Activated T-helper 2 cell treated with anti-CD3 and anti-CD28 coated beads, Interferon-gamma antibody, Interleukin-2, Interleukin-4, amounts not matched to agents 10 μg/mL and 5 μg/mL and 100 μg/mL, durations not matched to agents 14 hours and 24 hours and 36 hours (primary cell): Measurements from ENCODE around the gene PRR5L. TPM values are rescaled to one million over a fixed set of nuclear protein-coding genes. Genes with fewer than 3 reads are reported as not detected.
A peak's percentile ranks its signal among the peaks of the same experiment; 100 is the strongest.

ENCODE experiments used
- DNase-seq: peaks from one replicate; pipeline ENCODE4 v3.0.0; 2021; ENCODE audit warnings: low spot score
- H3K27ac Mint-ChIP-seq: one replicate; pipeline ENCODE4 v1.8.0; 2021; ENCODE audit warnings: mixed read lengths
- H3K27me3 Mint-ChIP-seq: one replicate; pipeline ENCODE4 v1.8.0; 2021; ENCODE audit warnings: low read depth, mixed read lengths
- H3K36me3 Mint-ChIP-seq: one replicate; pipeline ENCODE4 v1.8.0; 2021; ENCODE audit warnings: low read depth, mixed read lengths
- H3K4me1 Mint-ChIP-seq: one replicate; pipeline ENCODE4 v1.8.0; 2021; ENCODE audit warnings: low read depth, mixed read lengths
- H3K4me3 Mint-ChIP-seq: one replicate; pipeline ENCODE4 v1.8.0; 2021; ENCODE audit warnings: low read depth, mild to moderate bottlenecking, moderate library complexity, mixed read lengths
- H3K9me3 Mint-ChIP-seq: one replicate; pipeline ENCODE4 v1.8.0; 2021; ENCODE audit warnings: mixed read lengths
- intact Hi-C: fragments of 100-400 bp; cut with micrococcal nuclease; formaldehyde crosslinking; loops from one replicate; pipeline ENCODE4 v1.15.1; 2023
- total RNA-seq: library from RNA; stranded (reverse); gene quantifications from 2 replicates; pipeline ENCODE4 v1.2.3, GENCODE V29; 2022

PRR5L gene
- total RNA-seq, 1 donor from 2014 or later, result 23.4 TPM

DNA sequence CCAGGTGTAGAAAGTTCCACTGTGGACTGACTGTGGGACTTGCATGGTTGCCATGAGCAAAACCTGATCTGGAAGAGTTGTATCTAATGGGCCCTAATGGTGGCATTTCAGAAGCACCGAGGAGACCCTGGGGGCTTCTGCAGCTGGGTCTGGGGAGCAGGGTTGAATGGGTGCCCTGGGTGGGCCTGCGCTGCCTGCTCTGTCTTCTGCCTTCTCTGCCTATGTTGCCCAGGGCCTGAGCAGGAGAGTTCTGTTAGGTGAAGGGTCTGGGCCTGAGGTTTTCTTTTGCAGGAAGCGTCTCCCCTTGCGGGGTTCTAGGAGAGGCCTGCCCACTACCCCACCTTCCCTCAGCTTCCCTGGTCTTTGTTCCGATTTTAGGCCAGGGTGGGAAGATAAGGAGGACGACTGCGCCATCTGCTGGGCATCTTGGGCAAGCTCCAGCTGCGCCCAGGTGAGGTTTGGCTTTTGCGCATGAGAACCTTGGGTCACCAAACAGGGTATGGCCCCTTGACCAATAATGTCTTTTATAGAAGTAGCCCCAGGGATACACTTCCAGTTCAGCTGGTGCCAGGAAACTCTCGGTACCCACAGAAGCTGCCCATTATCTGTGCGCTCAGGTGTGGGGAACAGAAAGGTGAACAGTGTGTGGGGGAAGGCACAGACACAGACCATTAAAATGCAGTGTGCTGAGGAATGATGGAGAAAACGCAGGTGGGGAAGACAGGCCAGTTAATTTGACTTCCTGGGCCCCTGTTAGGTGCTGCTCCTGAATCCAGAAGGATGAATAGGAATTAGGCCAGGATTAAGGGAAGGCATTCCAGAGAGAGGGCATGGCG lies 30.1 kb upstream of the PRR5L start:
- Mint-ChIP-seq H3K4me1 (no peaks in the 10 kb centered on the region), H3K4me3 (no peak overlapping the region), H3K36me3 (no peaks in the 10 kb centered on the region)

DNA sequence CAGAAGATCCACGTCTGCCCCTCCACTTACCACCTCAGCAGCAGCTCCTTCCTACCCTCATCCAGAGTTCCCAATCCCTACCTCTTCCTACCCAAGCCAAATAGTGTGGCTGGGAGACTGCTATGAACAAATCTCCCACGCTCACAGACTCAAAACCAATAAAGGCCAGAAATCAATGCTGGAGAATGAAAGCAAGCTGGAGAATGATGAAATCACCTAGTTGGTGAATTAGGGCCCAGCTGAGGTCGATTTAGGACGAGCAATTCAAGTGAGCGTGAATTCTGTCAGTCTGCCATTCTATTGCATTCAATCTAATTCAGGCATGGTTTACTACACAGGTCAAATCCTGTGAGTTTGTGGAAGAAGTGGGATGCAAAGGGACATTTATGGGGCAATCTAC lies 29.3 kb upstream of the PRR5L start:
- Mint-ChIP-seq H3K4me3 (no peak overlapping the region), H3K27ac (no peak overlapping the region), H3K9me3 (no peaks in the 10 kb centered on the region), H3K4me1 (peaks cover 2% of the 10 kb centered on the region), H3K36me3 (no peaks in the 10 kb centered on the region), H3K27me3 (no peaks in the 10 kb centered on the region)
- DNase-seq, result no peak
- intact Hi-C loops, result loop anchor here (1.0 to 5.0 kb wide), 3 partner anchors 224 to 650 kb away; no protein-coding TSS in a partner anchor

More for the DNA sequence above, 30.1 kb upstream of the PRR5L start:
- Mint-ChIP-seq H3K27me3 (no peaks in the 10 kb centered on the region), H3K27ac (no peak overlapping the region), H3K9me3 (no peaks in the 10 kb centered on the region)
- intact Hi-C loops, result loop anchor here (1.0 to 5.0 kb wide), 3 partner anchors 224 to 650 kb away; no protein-coding TSS in a partner anchor
- peak; percentile 29 for DNase-seq

DNA sequence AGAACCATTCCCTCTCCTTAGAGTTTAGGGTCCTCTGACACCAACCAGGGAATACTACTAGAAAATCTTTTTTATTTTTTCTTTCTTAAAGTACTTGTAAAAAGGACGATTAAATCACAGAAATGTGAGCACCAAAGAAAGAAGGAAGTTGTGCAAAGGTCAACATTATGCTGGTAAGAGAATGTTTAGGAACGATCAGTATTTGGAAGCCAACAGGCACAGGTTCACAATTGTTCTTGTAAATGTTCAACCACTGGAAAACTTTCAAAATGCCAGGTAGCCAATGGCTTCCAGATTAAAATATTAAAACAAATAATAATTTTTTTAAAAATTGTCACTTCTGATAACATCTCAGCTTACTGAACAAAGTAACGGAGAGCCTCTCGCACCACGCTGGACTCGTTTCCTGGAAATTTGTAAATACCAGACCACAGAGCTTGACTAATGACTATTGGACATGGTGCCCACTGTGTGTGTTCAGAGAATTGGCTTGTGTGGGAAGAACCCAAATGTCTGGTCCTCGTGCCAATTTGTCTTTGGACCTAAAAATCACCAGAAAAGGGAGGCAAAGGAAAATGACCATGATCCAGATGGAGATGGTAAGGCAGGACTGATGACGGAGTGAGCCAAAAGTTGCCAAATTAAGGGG lies 27.6 kb upstream of the PRR5L start:
- no peak overlapping the region for H3K27ac Mint-ChIP-seq
- peaks cover 5% of the 10 kb centered on the region for H3K4me1 Mint-ChIP-seq
- peaks cover 6% of the 10 kb centered on the region for H3K36me3 Mint-ChIP-seq
- no peak for DNase-seq
- no peak overlapping the region for H3K4me3 Mint-ChIP-seq
- H3K27me3 Mint-ChIP-seq, result no peaks in the 10 kb centered on the region
- H3K9me3 Mint-ChIP-seq, result no peaks in the 10 kb centered on the region
- intact Hi-C loops, result loop anchor here (5.0 kb wide), 2 partner anchors 226 to 446 kb away; no protein-coding TSS in a partner anchor

DNA sequence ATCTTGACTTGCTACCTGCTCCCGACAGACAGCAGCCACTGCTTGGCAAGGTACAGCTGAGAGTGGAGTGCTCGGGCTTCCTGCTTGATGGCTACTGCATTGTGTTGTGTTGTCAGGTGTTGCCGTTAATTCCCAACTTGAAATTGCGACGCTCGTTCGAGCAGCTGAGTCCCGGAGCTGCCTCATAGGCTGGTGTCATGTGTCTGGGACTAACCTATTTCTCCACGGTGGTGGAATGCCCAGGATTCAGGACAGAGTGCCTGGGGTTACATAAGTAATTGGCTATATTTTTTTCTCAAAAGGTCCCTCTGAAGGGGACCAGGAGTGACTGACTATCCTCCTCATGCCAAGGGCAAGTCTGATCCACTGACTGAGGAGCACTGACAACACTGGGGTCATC lies 25.4 kb upstream of the PRR5L start:
- Mint-ChIP-seq H3K4me1 (peaks cover 5% of the 10 kb centered on the region), H3K4me3 (no peak overlapping the region), H3K36me3 (peaks cover 9% of the 10 kb centered on the region), H3K9me3 (no peaks in the 10 kb centered on the region), H3K27me3 (no peaks in the 10 kb centered on the region), H3K27ac (no peak overlapping the region)
- no peak for DNase-seq
- intact Hi-C loops, result no loop called here

DNA sequence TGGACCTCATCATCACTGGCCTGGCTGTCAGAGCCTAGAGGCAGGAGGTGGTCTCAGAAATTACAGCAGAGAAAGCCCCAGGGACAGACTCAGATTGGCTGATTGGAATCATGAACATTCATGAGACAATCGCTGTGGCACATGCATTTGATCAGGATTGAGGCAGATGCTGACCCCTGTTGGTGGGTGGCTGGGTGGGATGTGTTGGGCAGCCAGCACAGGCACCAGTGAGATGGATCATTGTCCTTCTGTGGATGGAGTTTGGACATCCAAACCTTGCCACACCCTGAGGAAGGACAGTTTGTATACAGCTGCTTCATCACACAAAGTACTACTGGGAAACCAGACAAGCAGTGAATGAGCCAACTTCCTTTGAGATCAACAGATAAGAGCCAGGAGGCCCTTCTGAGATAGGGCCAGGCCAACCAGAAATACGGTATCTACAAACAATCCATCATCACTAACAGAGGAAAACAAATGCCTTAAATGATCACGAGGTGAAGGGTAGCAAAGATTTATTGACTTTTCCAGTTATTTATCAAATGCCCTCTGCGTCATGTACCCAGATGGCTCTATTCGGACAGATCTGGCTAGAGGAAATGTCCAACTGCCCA lies 24.2 kb upstream of the PRR5L start:
- intact Hi-C loops, result no loop called here
- Mint-ChIP-seq H3K9me3 (no peaks in the 10 kb centered on the region), H3K36me3 (peaks cover 9% of the 10 kb centered on the region), H3K4me1 (peaks cover 5% of the 10 kb centered on the region), H3K27me3 (no peaks in the 10 kb centered on the region), H3K27ac (no peak overlapping the region), H3K4me3 (no peak overlapping the region)
- no peak for DNase-seq

DNA sequence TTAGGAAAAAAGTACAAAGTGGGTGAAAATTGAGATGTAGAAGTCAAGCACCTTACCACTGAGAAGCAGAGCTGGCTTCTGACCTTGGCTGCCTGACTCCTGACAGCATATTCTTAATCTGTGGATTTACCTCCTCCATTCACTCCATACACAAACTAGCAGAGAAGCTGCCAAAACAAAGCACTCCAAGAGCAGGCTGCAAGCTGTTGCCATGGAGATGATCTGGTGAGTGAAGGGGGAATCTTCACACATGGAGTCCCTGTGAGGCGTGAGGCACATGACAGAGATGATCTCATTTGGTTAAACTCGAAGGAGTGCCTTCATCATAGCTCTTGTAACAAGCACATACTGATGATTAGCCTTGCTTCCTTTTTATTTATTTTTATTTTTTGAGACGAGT lies 23.0 kb upstream of the PRR5L start:
- Mint-ChIP-seq H3K27ac (no peak overlapping the region), H3K4me1 (peaks cover 5% of the 10 kb centered on the region), H3K4me3 (no peak overlapping the region), H3K9me3 (no peaks in the 10 kb centered on the region), H3K27me3 (no peaks in the 10 kb centered on the region), H3K36me3 (peaks cover 9% of the 10 kb centered on the region)
- no peak for DNase-seq
- intact Hi-C loops, result no loop called here

DNA sequence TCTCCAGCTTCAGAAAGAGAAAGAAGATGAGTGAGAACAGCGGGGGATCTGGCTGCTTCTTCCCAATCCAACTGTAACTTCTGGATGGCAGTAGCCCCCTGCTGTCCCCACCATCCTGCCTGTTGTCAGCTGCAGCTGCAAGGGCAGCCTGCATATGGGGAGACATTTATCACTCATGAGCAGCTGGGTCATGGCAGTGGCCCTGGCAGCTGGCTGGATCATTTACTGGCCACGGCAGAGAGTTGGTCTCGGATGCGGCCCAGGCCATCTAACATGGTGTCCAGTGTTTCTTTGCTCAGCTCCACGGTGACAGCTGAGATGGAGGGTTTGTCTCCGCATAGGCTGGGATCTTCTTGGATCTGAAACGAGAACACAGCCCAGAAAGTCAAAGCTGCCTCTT lies 21.7 kb upstream of the PRR5L start:
- Mint-ChIP-seq H3K4me1 (peaks cover 5% of the 10 kb centered on the region), H3K4me3 (no peak overlapping the region), H3K36me3 (peaks cover 9% of the 10 kb centered on the region), H3K27me3 (no peaks in the 10 kb centered on the region), H3K9me3 (no peaks in the 10 kb centered on the region), H3K27ac (no peak overlapping the region)
- no peak for DNase-seq
- intact Hi-C loops, result no loop called here

DNA sequence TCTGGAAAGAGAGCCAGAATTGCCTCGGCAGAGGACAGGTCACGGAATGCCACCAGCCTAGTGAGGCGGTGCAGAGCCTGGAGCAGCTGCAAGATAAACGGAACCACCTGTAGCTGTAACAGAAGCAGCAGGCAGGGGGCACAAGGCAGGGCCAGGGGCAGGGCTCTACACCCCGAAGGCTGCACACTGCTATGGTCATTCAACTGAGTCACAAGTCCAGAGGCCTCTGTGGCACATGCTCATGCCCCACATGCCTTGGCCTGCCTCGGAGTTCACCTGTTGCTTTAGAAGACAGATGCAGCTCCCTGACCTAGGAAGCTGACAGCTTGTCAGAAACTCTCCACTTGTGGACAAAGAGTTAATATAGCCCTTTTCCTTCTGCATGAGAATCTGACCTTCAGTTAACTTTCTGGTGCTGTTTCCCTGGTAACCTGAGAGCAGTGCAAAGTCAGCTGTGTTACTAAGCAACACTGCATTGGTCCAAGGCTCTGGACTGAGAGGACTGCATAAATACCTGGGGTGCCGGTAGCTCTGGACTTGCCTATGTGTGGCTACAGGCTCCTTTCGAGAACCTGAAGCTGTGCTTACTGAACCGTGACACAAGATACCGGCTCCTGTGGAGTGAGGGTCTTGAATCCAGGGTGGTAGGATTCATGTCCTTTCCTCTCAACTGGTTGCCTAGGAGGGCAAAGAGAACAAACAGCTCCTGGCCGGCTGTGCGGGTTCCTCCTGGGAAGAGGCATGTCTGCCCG lies 17.4 kb upstream of the PRR5L start:
- intact Hi-C loops, result no loop called here
- no peak for DNase-seq
- Mint-ChIP-seq H3K27me3 (no peaks in the 10 kb centered on the region), H3K4me1 (no peaks in the 10 kb centered on the region), H3K9me3 (no peaks in the 10 kb centered on the region), H3K36me3 (peaks cover 1% of the 10 kb centered on the region), H3K4me3 (no peak overlapping the region), H3K27ac (no peak overlapping the region)

DNA sequence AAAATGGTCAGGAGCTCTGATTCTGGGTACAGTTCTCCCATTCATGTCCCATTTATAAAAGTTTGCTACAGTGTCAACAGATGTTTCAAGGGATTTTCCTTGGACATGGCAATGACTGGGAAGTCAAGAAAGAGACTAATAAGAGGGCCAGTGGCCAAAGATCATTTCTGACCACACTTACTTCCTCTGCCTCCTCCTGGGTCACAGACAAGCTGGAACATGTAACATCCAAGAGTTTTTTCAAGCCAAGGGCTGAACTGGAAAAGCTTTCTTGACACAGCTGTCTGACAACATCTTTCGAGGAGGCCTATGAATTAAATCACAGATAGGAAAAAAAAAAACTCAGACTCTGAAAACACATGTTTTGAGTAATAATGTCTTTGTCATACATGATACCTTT lies 15.6 kb upstream of the PRR5L start:
- H3K27me3 Mint-ChIP-seq, result no peaks in the 10 kb centered on the region
- no peaks in the 10 kb centered on the region for H3K9me3 Mint-ChIP-seq
- H3K4me1 Mint-ChIP-seq, result peaks cover 4% of the 10 kb centered on the region
- no peaks in the 10 kb centered on the region for H3K36me3 Mint-ChIP-seq
- no peak overlapping the region for H3K4me3 Mint-ChIP-seq
- no peak for DNase-seq
- no peak overlapping the region for H3K27ac Mint-ChIP-seq
- intact Hi-C loops, result no loop called here

DNA sequence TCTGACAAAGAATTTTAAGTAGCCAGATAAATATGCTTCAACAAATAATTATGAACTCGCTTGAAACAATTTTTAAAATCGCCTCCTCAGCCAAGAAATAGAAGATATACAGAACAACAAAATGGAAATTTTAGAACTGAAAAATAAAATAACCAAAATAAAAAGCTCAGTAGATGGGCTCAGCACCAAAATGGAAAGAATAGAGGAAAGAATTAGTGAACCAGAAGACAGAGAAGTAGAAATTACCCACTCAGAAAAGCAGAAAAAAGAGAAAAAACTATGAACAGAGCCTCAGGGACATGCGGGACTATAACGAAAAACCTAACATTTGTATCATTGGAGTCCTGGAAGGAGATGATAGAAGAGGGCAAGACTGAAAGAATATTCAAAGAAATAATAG lies 14.2 kb upstream of the PRR5L start:
- no peak overlapping the region for H3K27ac Mint-ChIP-seq
- H3K27me3 Mint-ChIP-seq, result no peaks in the 10 kb centered on the region
- intact Hi-C loops, result no loop called here
- no peaks in the 10 kb centered on the region for H3K9me3 Mint-ChIP-seq
- no peaks in the 10 kb centered on the region for H3K36me3 Mint-ChIP-seq
- no peak overlapping the region for H3K4me3 Mint-ChIP-seq
- DNase-seq, result no peak
- H3K4me1 Mint-ChIP-seq, result peaks cover 4% of the 10 kb centered on the region

DNA sequence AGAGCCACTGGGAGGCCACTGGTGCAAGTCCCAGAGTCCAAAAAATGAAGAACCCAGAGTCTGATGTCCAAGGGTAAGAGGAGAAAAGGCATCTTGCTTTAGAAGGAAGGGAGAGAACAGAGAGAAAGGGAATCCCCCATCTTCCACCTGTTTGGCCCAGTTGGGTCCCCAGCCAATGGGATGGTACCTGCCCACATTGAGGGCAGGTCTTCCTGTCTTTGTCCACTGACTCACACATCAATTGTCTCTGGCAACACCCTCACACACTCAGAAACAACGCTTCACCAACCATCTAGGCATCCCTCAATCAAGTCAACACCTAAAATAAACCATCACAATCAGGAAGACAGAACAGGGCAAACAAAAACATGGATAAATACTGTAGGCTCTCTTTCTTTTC lies 13.2 kb upstream of the PRR5L start:
- Mint-ChIP-seq H3K27ac (no peak overlapping the region), H3K9me3 (no peaks in the 10 kb centered on the region), H3K4me1 (peaks cover 8% of the 10 kb centered on the region), H3K27me3 (no peaks in the 10 kb centered on the region), H3K4me3 (no peak overlapping the region), H3K36me3 (no peaks in the 10 kb centered on the region)
- intact Hi-C loops, result no loop called here
- DNase-seq, result no peak

DNA sequence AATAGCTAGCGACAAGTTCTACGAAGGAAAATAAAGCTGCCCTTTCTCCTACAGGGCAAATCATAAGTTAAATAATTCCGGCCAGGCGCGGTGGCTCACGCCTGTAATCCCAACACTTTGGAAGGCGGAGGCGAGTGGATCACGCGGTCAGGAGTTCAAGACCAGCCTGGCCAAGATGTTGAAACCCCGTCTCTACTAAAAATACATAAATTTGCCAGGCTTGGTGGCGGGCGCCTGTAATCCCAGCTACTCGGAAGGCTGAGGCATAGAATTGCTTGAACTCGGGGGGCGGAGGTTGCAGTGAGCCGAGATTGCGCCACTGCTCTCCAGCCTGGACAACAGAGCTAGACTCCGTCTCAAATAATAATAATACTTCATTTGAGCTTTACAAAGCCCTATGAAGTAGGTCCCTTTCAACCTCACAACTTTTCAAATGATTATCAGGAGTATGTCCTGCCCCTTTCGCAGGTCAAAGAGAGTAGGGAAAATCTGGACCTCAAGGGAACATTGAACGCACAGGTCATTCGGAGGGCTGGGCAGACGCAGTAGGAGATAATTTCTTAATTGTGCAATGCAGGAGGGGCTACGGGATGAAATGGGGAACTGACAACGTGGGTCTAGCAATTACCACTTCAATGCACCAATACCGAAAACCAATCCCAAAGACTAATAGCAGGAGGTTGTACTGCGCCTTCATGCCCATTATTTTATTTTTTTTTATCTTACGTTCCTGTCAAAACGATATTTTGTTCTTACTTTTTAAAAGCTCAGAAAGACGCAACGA lies 7.5 kb upstream of the PRR5L start:
- H3K27me3 Mint-ChIP-seq, result no peaks in the 10 kb centered on the region

More for the DNA sequence above, 7.5 kb upstream of the PRR5L start:
- Mint-ChIP-seq H3K4me3 (peak overlapping the region; percentile 88), H3K36me3 (no peaks in the 10 kb centered on the region), H3K9me3 (no peaks in the 10 kb centered on the region), H3K4me1 (peaks cover 22% of the 10 kb centered on the region), H3K27ac (peak overlapping the region; percentile 75)
- DNase-seq, result no peak
- intact Hi-C loops, result loop anchor here (1.0 to 5.0 kb wide), 2 partner anchors 222 to 341 kb away; partner anchors contain the start of gene TRAF6
